PC-9 (cell line): ENCODE results near the gene MRPL43.

ENCODE experiments used
- CTCF ChIP-seq: fragments of 200-600 bp; sonication (generic); conservative IDR thresholded peaks from 2 replicates; pipeline ENCODE4 v1.6.1; 2017; ENCODE audit warnings: mixed run types, antibody characterized with exemption, mild to moderate bottlenecking, moderate library complexity
- EZH2 ChIP-seq: fragments of 200-600 bp; sonication (generic); IDR thresholded peaks from 2 replicates; pipeline ENCODE4 v1.8.0; 2017; ENCODE audit warnings: antibody characterized with exemption, low read depth

- no peak for TF ChIP-seq CTCF
- no peak for TF ChIP-seq EZH2
These were observed 35.8 kb upstream of the MRPL43 start for GRCh38 chr10:101022967-101023705.
